ENCODE results near the gene VTI1A. TPM values are rescaled to one million over a fixed set of nuclear protein-coding genes. Genes with fewer than 3 reads are reported as not detected.

The VTI1A gene
- total RNA-seq, 1 donor from 2014 or later = 34.2 TPM

DNA sequence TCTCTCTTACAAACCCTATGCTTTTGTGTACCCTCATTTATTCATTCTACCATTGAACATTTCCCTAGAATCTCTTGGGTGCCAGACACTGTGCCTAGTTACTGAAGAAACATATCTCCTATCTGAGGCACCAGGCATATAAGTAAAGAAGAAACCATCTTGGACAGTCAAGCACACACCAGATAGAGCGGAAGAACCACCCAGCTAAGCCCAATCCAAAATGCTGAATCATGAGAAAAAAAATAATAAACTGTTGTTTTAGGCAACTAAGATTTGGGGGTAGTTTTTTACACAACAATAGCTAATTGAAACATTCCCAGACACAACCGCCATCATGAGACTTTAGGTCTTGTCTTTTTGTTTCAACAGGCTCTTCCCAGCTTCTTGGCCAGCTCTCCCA is 400.8 kb downstream of the VTI1A start:
- peaks cover 4% of the 10 kb centered on the region for H3K4me1 Mint-ChIP-seq

GRCh38 chr10:112848228-112848627 is 401.2 kb downstream of the VTI1A start:
- H3K27me3 Mint-ChIP-seq (ENCODE audit: low read depth) = no peaks in the 10 kb centered on the region
- DNase-seq (ENCODE audit: low read depth, low spot score) = no peak
- peaks cover 13% of the 10 kb centered on the region for H3K9me3 Mint-ChIP-seq
- H3K4me3 Mint-ChIP-seq = no peak overlapping the region
- H3K4me1 Mint-ChIP-seq = peaks cover under 1% of the 10 kb centered on the region
- TF ChIP-seq, protein P1, sequence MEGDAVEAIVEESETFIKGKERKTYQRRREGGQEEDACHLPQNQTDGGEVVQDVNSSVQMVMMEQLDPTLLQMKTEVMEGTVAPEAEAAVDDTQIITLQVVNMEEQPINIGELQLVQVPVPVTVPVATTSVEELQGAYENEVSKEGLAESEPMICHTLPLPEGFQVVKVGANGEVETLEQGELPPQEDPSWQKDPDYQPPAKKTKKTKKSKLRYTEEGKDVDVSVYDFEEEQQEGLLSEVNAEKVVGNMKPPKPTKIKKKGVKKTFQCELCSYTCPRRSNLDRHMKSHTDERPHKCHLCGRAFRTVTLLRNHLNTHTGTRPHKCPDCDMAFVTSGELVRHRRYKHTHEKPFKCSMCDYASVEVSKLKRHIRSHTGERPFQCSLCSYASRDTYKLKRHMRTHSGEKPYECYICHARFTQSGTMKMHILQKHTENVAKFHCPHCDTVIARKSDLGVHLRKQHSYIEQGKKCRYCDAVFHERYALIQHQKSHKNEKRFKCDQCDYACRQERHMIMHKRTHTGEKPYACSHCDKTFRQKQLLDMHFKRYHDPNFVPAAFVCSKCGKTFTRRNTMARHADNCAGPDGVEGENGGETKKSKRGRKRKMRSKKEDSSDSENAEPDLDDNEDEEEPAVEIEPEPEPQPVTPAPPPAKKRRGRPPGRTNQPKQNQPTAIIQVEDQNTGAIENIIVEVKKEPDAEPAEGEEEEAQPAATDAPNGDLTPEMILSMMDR (conservative IDR thresholded peaks at IDR 0.05) = no peak
- no peak overlapping the region for H3K27ac Mint-ChIP-seq (ENCODE audit: unreplicated experiment)
- peaks cover 14% of the 10 kb centered on the region for H3K36me3 Mint-ChIP-seq (ENCODE audit: low read depth)

More for the DNA sequence above, 400.8 kb downstream of the VTI1A start:
- peaks cover 14% of the 10 kb centered on the region for H3K36me3 Mint-ChIP-seq (ENCODE audit: low read depth)
- H3K9me3 Mint-ChIP-seq = peaks cover 13% of the 10 kb centered on the region
- H3K4me3 Mint-ChIP-seq = no peak overlapping the region
- TF ChIP-seq, protein P1 (conservative IDR thresholded peaks at IDR 0.05) = no peak
- no peak for DNase-seq (ENCODE audit: low read depth, low spot score)
- no peak overlapping the region for H3K27ac Mint-ChIP-seq (ENCODE audit: unreplicated experiment)
- H3K27me3 Mint-ChIP-seq (ENCODE audit: low read depth) = no peaks in the 10 kb centered on the region

DNA sequence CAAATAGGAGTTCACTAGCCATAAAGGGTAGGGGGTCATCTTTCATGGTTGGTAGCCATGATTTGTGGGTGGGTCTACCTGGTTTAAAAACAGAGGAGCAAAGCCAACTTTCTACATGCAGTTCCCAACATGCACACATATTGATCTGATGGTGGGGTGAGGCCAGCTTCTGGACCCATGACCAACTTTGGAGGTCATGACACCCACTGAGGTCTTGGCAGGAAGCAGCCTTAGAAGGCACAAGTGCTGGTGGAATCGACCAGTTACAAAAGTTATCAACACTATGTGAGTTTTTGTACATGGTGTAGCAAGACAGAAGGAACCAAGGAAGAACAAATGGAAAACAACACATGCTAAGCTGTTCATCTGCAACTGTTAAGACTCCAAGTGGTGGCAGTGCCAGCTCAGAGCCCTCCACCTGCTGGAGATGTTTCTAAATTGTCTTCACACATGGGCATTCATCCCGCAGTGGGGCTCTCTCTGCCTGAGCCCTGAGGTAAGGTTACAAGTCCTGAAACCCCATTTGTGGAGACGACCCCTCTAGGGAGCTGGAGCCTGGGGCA is 401.9 kb downstream of the VTI1A start:
- Mint-ChIP-seq H3K4me1 (no peaks in the 10 kb centered on the region), H3K36me3 (ENCODE audit: low read depth) (peaks cover 14% of the 10 kb centered on the region), H3K9me3 (peaks cover 13% of the 10 kb centered on the region), H3K27me3 (ENCODE audit: low read depth) (no peaks in the 10 kb centered on the region), H3K27ac (ENCODE audit: unreplicated experiment) (no peak overlapping the region), H3K4me3 (no peak overlapping the region)
- DNase-seq (ENCODE audit: low read depth, low spot score) = no peak
- TF ChIP-seq, protein P1 (conservative IDR thresholded peaks at IDR 0.05) = no peak

GRCh38 chr10:112849546-112849945 is 402.5 kb downstream of the VTI1A start:
- peaks cover 13% of the 10 kb centered on the region for H3K9me3 Mint-ChIP-seq
- TF ChIP-seq, protein P1 (conservative IDR thresholded peaks at IDR 0.05) = no peak
- peaks cover 14% of the 10 kb centered on the region for H3K36me3 Mint-ChIP-seq (ENCODE audit: low read depth)
- H3K4me3 Mint-ChIP-seq = no peak overlapping the region
- H3K4me1 Mint-ChIP-seq = no peaks in the 10 kb centered on the region
- H3K27me3 Mint-ChIP-seq (ENCODE audit: low read depth) = no peaks in the 10 kb centered on the region
- DNase-seq (ENCODE audit: low read depth, low spot score) = no peak
- H3K27ac Mint-ChIP-seq (ENCODE audit: unreplicated experiment) = no peak overlapping the region

- DNase-seq (ENCODE audit: low read depth, low spot score) = no peak
- TF ChIP-seq, protein P1 (conservative IDR thresholded peaks at IDR 0.05) = no peak
- Mint-ChIP-seq H3K27me3 (ENCODE audit: low read depth) (no peaks in the 10 kb centered on the region), H3K36me3 (ENCODE audit: low read depth) (peaks cover 14% of the 10 kb centered on the region), H3K9me3 (peaks cover 13% of the 10 kb centered on the region), H3K4me1 (no peaks in the 10 kb centered on the region), H3K27ac (ENCODE audit: unreplicated experiment) (no peak overlapping the region), H3K4me3 (no peak overlapping the region)
Observed at GRCh38 chr10:112851181-112851580, 404.2 kb downstream of the VTI1A start.

Measured in neural crest cell (in vitro differentiated cells).